Measurements from ENCODE around the gene RUNX1.

The RUNX1 gene

DNA sequence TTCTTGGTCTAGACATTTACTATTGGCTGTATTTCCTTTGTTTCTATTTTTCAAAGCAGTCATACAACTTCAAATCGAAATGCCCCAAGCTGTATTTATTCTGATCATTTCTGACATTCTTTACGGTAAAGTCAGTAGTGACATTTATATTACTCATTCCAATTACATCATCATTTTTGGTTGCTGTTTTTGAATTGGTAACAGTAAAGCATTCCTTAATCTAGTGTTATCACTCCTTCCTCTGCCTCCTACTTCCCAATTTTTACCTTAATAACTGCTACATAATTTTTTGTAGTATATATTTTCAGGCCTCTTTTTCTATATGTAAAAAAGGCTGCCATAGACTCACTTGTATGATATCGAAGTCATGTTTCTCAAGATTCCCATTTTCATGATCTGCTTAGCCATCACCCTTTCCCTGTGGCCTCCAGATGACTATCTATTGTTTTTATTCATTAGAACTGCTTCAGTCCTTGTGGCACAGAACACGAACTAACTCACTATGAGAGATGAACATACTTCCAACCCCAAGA, 167.2 kb downstream of the RUNX1 start:
- no peak overlapping the region for H3K4me3 ChIP-seq (replicated peaks; ENCODE audit: low read depth, low read length)
- no peaks in the 10 kb centered on the region for H3K27me3 ChIP-seq (replicated peaks; ENCODE audit: control insufficient read depth, insufficient read depth, low read length)
- no peak for DNase-seq (ENCODE audit: extremely low read depth, insufficient read length)
- no peaks in the 10 kb centered on the region; the same call in 1 of the 2 replicates for H3K36me3 ChIP-seq (ENCODE audit: control insufficient read depth, insufficient read depth, low read length)
- TF ChIP-seq CTCF (IDR thresholded peaks at IDR 0.05; ENCODE audit: insufficient read depth, low read length, poor library complexity, severe bottlenecking), result no peak

DNA sequence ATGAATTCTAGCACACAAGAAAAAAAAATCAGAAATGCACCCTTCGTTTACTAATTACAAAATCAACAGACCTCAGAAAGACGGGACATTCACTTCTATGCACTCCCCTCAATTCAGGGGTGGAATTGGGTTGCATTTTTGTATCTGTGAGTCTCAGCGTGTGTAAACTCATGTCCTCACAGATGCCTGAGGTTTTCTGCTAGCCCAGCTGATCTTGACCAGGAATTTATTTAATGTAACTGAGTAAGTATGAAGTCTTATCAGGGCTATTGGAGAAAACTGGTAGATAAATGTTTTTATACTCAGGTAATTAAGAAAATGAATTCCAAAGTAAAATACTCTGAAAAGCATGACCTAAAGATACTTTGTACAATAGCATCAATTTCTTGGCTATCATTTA, 167.7 kb downstream of the RUNX1 start:
- H3K36me3 ChIP-seq (ENCODE audit: control insufficient read depth, insufficient read depth, low read length), result no peaks in the 10 kb centered on the region; the same call in 1 of the 2 replicates
- no peak overlapping the region for H3K4me3 ChIP-seq (replicated peaks; ENCODE audit: low read depth, low read length)
- no peaks in the 10 kb centered on the region for H3K27me3 ChIP-seq (replicated peaks; ENCODE audit: control insufficient read depth, insufficient read depth, low read length)
- no peak for TF ChIP-seq CTCF (IDR thresholded peaks at IDR 0.05; ENCODE audit: insufficient read depth, low read length, poor library complexity, severe bottlenecking)
- no peak for DNase-seq (ENCODE audit: extremely low read depth, insufficient read length)

GRCh38 chr21:34880401-34880800, 168.7 kb downstream of the RUNX1 start:
- no peak for TF ChIP-seq CTCF (IDR thresholded peaks at IDR 0.05; ENCODE audit: insufficient read depth, low read length, poor library complexity, severe bottlenecking)
- no peak for DNase-seq (ENCODE audit: extremely low read depth, insufficient read length)
- H3K27me3 ChIP-seq (replicated peaks; ENCODE audit: control insufficient read depth, insufficient read depth, low read length), result no peaks in the 10 kb centered on the region
- H3K36me3 ChIP-seq (ENCODE audit: control insufficient read depth, insufficient read depth, low read length), result no peaks in the 10 kb centered on the region; the same call in 1 of the 2 replicates
- H3K4me3 ChIP-seq (replicated peaks; ENCODE audit: low read depth, low read length), result no peak overlapping the region

- no peak for TF ChIP-seq CTCF (IDR thresholded peaks at IDR 0.05; ENCODE audit: insufficient read depth, low read length, poor library complexity, severe bottlenecking)
- no peak overlapping the region for H3K4me3 ChIP-seq (replicated peaks; ENCODE audit: low read depth, low read length)
- no peak for DNase-seq (ENCODE audit: extremely low read depth, insufficient read length)
- no peaks in the 10 kb centered on the region for H3K36me3 ChIP-seq (ENCODE audit: control insufficient read depth, insufficient read depth, low read length)
- no peaks in the 10 kb centered on the region for H3K27me3 ChIP-seq (replicated peaks; ENCODE audit: control insufficient read depth, insufficient read depth, low read length)
Observed at GRCh38 chr21:34878940-34879339, 170.2 kb downstream of the RUNX1 start.

- no peak for DNase-seq (ENCODE audit: extremely low read depth, insufficient read length)
- no peaks in the 10 kb centered on the region for H3K27me3 ChIP-seq (replicated peaks; ENCODE audit: control insufficient read depth, insufficient read depth, low read length)
- no peaks in the 10 kb centered on the region for H3K36me3 ChIP-seq (ENCODE audit: control insufficient read depth, insufficient read depth, low read length)
- H3K4me3 ChIP-seq (replicated peaks; ENCODE audit: low read depth, low read length), result no peak overlapping the region
- TF ChIP-seq CTCF (IDR thresholded peaks at IDR 0.05; ENCODE audit: insufficient read depth, low read length, poor library complexity, severe bottlenecking), result no peak
Observed at GRCh38 chr21:34878501-34878900, 170.6 kb downstream of the RUNX1 start.
